Uterus (tissue), 2 donors: ENCODE measurements around the gene SCTR.

Source experiments
- CTCF ChIP-seq, 4 experiments: fragments of 200-600 bp in 2 of 4; fragments of 450-650 bp in 2 of 4; sonication (generic) in 2 of 4; IDR thresholded peaks; one replicate each; pipeline ENCODE4 v1.5.1; 2016 to 2019; ENCODE audit warnings: antibody characterized with exemption in 4 of 4, mild to moderate bottlenecking in 2 of 4, moderate library complexity in 1 of 4
- POLR2A ChIP-seq, 2 donors: fragments of 450-650 bp; IDR thresholded peaks; one replicate each; pipeline ENCODE4 v1.6.1; 2016; ENCODE audit warnings: antibody characterized with exemption in 2 of 2, mild to moderate bottlenecking in 1 of 2, moderate library complexity in 1 of 2

DNA sequence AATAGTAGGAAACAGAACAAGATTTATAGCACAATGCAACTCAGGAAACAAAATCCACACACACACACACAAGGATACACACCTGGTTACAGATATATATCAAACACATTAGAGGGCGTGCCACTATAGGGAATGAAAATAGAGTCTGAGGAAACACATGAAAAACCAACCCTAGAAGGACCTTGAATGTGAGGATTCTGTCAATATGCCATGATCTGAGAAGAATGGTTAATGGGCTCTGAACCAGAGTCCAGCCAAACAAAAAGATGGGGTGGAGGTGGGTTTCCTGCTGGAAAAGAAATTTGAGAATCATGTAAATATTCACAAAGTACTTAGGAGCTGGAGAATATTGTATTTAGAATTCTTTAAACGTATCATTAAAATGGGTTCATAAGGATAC lies 100.5 kb downstream of the SCTR start:
- TF ChIP-seq POLR2A (IDR thresholded peaks at IDR 0.05): no peak
- no peak for TF ChIP-seq CTCF (IDR thresholded peaks at IDR 0.05)
